ENCODE measurements around the gene PTPN11.
"Not testable (repeated sequence)": the region's sequence is repeated elsewhere in the genome, so short reads cannot be mapped to it uniquely, and the experiment has no call there.

The PTPN11 gene

GRCh38 chr12:112457142-112457541, 38.4 kb downstream of the PTPN11 start:
- not testable (repeated sequence) for DNase-seq

- no peak for DNase-seq
Measured at GRCh38 chr12:112458330-112458729, 39.6 kb downstream of the PTPN11 start.

GRCh38 chr12:112458751-112459150, 40.0 kb downstream of the PTPN11 start:
- DNase-seq: no peak

GRCh38 chr12:112463478-112463877, 44.7 kb downstream of the PTPN11 start:
- peak in 2 of 3 donors; percentile 3 to 22 for DNase-seq

- DNase-seq: no peak
Measured at GRCh38 chr12:112464605-112465004, 45.9 kb downstream of the PTPN11 start.

- no peak for DNase-seq
Measured at GRCh38 chr12:112466011-112466422, 47.3 kb downstream of the PTPN11 start.

GRCh38 chr12:112466835-112467234, 48.1 kb downstream of the PTPN11 start:
- no peak for DNase-seq

GRCh38 chr12:112468046-112468445, 49.3 kb downstream of the PTPN11 start:
- no peak for DNase-seq

- DNase-seq: peak; percentile 7 to 32 (median 18)
Measured at GRCh38 chr12:112473056-112473455, 54.3 kb downstream of the PTPN11 start.

- no peak for DNase-seq
Measured at GRCh38 chr12:112479413-112479812, 60.7 kb downstream of the PTPN11 start.

- DNase-seq: no peak
Measured at GRCh38 chr12:112480931-112481330, 62.2 kb downstream of the PTPN11 start.

GRCh38 chr12:112482733-112483132, 64.0 kb downstream of the PTPN11 start:
- no peak for DNase-seq

GRCh38 chr12:112486361-112486760, 67.6 kb downstream of the PTPN11 start:
- DNase-seq: no peak

- DNase-seq: no peak
Measured at GRCh38 chr12:112488257-112488876, 69.6 kb downstream of the PTPN11 start.

- no peak for DNase-seq
Measured at GRCh38 chr12:112489456-112489855, 70.7 kb downstream of the PTPN11 start.

GRCh38 chr12:112496496-112496895, 77.7 kb downstream of the PTPN11 start:
- no peak for DNase-seq

- no peak for DNase-seq
Measured at GRCh38 chr12:112498580-112498979, 79.8 kb downstream of the PTPN11 start.

- DNase-seq: no peak
Measured at GRCh38 chr12:112503512-112503911, 84.8 kb downstream of the PTPN11 start.

- no peak for DNase-seq
Measured at GRCh38 chr12:112506513-112507166, 87.9 kb downstream of the PTPN11 start.

- no peak for DNase-seq
Measured at GRCh38 chr12:112513471-112513870, 94.7 kb downstream of the PTPN11 start.

GRCh38 chr12:112514456-112514855, 95.7 kb downstream of the PTPN11 start:
- DNase-seq: no peak

GRCh38 chr12:112514926-112515642, 96.3 kb downstream of the PTPN11 start:
- DNase-seq: peak; percentile 37 to 63 (median 51)

GRCh38 chr12:112515868-112516267, 97.1 kb downstream of the PTPN11 start:
- no peak for DNase-seq

- no peak for DNase-seq
Measured at GRCh38 chr12:112517730-112518364, 99.1 kb downstream of the PTPN11 start.

All from suppressor macrophage treated with lipopolysaccharide for 1 hour (primary cell).